ENCODE data around the gene GNRH2. TPM values are rescaled to one million over a fixed set of nuclear protein-coding genes. Genes with fewer than 3 reads are reported as not detected.

GNRH2 gene
- total and polyA plus RNA-seq, 2 donors (not counting 1 experiment from before 2014, with no cell fraction given) = 2.5 TPM; not detected in 1

DNA sequence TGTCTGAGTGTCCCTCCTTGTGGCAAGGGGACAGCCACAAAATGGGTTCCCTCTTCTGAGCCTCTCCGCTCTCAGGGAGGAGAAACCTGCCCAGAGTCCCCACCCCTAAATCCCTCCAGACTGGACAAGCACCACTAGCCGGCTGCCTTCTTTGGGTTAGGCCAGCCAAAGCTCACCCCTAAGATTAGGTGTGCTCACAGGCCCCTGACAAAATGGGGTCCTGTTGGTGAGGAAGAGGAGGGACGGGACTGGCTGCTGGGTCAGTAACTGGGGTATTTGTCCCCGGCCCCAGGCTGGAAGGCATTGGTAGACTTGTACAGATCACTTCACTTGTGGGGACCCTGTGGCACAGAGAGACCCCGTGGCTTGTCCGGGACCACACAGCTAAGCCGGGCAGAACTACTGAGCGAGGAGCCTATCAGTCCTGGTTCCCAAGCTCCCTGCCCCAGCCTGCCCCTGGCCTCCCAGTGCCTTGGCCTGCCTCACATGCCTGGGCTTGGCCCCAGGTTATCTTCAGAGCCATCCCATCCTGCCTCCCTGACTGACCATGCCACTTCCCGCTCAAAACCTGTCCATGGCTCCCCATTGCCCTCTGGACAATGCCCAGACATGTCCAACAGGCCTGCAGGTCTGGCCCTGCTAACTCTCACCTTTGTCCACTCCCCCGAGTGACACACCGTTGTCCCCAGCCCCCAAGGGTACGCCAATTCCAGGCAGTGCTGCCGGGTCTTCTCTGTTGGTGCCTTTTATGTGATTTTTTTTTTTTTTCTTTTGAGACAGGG is 51.6 kb downstream of the GNRH2 start:
- no peak overlapping the region for H2AFZ ChIP-seq (ENCODE audit: insufficient read depth, low read depth, low read length, poor library complexity, severe bottlenecking)
- H3K4me2 ChIP-seq (replicated peaks; ENCODE audit: low read depth, low read length, poor library complexity, severe bottlenecking) = no peak overlapping the region
- no peaks in the 10 kb centered on the region for H3K79me2 ChIP-seq (ENCODE audit: control insufficient read depth, insufficient read depth, low read length)
- H3K27me3 ChIP-seq (replicated peaks in 1 of 4; ENCODE audit: control extremely low read depth in 1 of 4, control insufficient read depth in 3 of 4, insufficient read depth in 4 of 4, low read length in 3 of 4) = peaks cover 0 to 7% (median 2%) of the 10 kb centered on the region in 4 experiments
- POLR2A ChIA-PET = interaction anchor here (0.6 kb wide), 1 partner anchor 9 kb away, joined by 3 read pairs; no protein-coding TSS in a partner anchor
- H3K9ac ChIP-seq (ENCODE audit: low read length) = no peak overlapping the region
- H3K9me3 ChIP-seq (ENCODE audit: control extremely low read depth in 1 of 3, control insufficient read depth in 2 of 3, insufficient read depth in 1 of 3, low read length in 2 of 3) = no peaks in the 10 kb centered on the region
- H3K36me3 ChIP-seq (replicated peaks in 1 of 2; ENCODE audit: control extremely low read depth in 1 of 2, control insufficient read depth in 1 of 2, extremely low read depth in 1 of 2, insufficient read depth in 2 of 2, low read length in 1 of 2) = no peaks in the 10 kb centered on the region
- peaks cover 18 to 27% of the 10 kb centered on the region in 2 donors for H3K4me1 ChIP-seq (ENCODE audit: control insufficient read depth in 2 of 2, insufficient read depth in 2 of 2, low read length in 2 of 2)
- H4K20me1 ChIP-seq (ENCODE audit: control insufficient read depth, insufficient read depth, low read length, poor library complexity, severe bottlenecking) = no peaks in the 10 kb centered on the region
- no peak overlapping the region for H3K4me3 Mint-ChIP-seq
- intact Hi-C loops (cut with micrococcal nuclease) = loop anchor here (2.0 kb wide), 1 partner anchor 20 kb away; no protein-coding TSS in a partner anchor
- H3K4me3 ChIP-seq (ENCODE audit: control extremely low read depth in 1 of 5, extremely low read depth in 1 of 5, insufficient read depth in 1 of 5, low read depth in 2 of 5, low read length in 4 of 5) = no peak overlapping the region
- H3K27ac ChIP-seq (ENCODE audit: low read length in 2 of 2) = no peak overlapping the region
- CTCF ChIA-PET = interaction anchor here (0.6 to 1.6 kb wide), 4 partner anchors 18 to 26 kb away, joined by 3 to 8 read pairs (median 3); no protein-coding TSS in a partner anchor
- no peak for TF ChIP-seq EZH2 (IDR thresholded peaks at IDR 0.05; ENCODE audit: borderline replicate concordance, insufficient read depth, low read depth, low read length, poor library complexity, severe bottlenecking)
- TF ChIP-seq, protein P1, sequence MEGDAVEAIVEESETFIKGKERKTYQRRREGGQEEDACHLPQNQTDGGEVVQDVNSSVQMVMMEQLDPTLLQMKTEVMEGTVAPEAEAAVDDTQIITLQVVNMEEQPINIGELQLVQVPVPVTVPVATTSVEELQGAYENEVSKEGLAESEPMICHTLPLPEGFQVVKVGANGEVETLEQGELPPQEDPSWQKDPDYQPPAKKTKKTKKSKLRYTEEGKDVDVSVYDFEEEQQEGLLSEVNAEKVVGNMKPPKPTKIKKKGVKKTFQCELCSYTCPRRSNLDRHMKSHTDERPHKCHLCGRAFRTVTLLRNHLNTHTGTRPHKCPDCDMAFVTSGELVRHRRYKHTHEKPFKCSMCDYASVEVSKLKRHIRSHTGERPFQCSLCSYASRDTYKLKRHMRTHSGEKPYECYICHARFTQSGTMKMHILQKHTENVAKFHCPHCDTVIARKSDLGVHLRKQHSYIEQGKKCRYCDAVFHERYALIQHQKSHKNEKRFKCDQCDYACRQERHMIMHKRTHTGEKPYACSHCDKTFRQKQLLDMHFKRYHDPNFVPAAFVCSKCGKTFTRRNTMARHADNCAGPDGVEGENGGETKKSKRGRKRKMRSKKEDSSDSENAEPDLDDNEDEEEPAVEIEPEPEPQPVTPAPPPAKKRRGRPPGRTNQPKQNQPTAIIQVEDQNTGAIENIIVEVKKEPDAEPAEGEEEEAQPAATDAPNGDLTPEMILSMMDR (IDR thresholded peaks at IDR 0.05) = no peak
- 97% methylated on average over 11 of the region's 13 CpGs for WGBS (ENCODE audit: insufficient coverage)
- ATAC-seq (ENCODE audit: low read depth) (no peak), DNase-seq (no peak)
- H3K27me3 Mint-ChIP-seq = peaks cover 9% of the 10 kb centered on the region
- H3K27ac Mint-ChIP-seq = no peak overlapping the region
- peaks cover 24% of the 10 kb centered on the region for H3K4me1 Mint-ChIP-seq
- no peaks in the 10 kb centered on the region for H3K9me3 Mint-ChIP-seq (ENCODE audit: insufficient read depth)

Other genes with a start within 250 kb of the GNRH2 start
- gene CPXM1, start 243.0 kb upstream of the GNRH2 start, total RNA-seq = 1.6 and 1.9 TPM in 2 replicates
- gene CPXM1, start 243.0 kb upstream of the GNRH2 start, polyA plus RNA-seq = 0.21 and 2.0 TPM in 2 replicates
- gene C20orf141, start 228.6 kb upstream of the GNRH2 start, total RNA-seq = not detected in 2 replicates
- not detected in 2 replicates for gene C20orf141, start 228.6 kb upstream of the GNRH2 start, polyA plus RNA-seq
- gene TMEM239, start 227.3 kb upstream of the GNRH2 start, total RNA-seq = not detected in 2 replicates
- not detected in 2 replicates for gene TMEM239, start 227.3 kb upstream of the GNRH2 start, polyA plus RNA-seq
- gene PCED1A, start 203.0 kb upstream of the GNRH2 start, total RNA-seq = 83.5 and 96.8 TPM in 2 replicates
- 147 and 176 TPM in 2 replicates for gene PCED1A, start 203.0 kb upstream of the GNRH2 start, polyA plus RNA-seq
- gene VPS16, start 202.9 kb upstream of the GNRH2 start, total RNA-seq = 59.5 and 63.0 TPM in 2 replicates
- gene VPS16, start 202.9 kb upstream of the GNRH2 start, polyA plus RNA-seq = 68.2 and 74.5 TPM in 2 replicates
- gene PTPRA, start 170.1 kb upstream of the GNRH2 start, total RNA-seq = 64.2 and 70.0 TPM in 2 replicates
- gene PTPRA, start 170.1 kb upstream of the GNRH2 start, polyA plus RNA-seq = 32.1 and 39.6 TPM in 2 replicates
- gene MRPS26, start 2.4 kb downstream of the GNRH2 start, total RNA-seq = 33.3 and 35.9 TPM in 2 replicates
- gene MRPS26, start 2.4 kb downstream of the GNRH2 start, polyA plus RNA-seq = 27.3 and 37.5 TPM in 2 replicates
- 1.4 and 1.7 TPM in 2 replicates for gene OXT, start 28.0 kb downstream of the GNRH2 start, total RNA-seq
- 1.0 TPM in 1 of 2 replicates, not detected in the other for gene OXT, start 28.0 kb downstream of the GNRH2 start, polyA plus RNA-seq
- gene AVP, start 41.1 kb downstream of the GNRH2 start, total RNA-seq = 4.5 and 7.0 TPM in 2 replicates
- not detected in 2 replicates for gene AVP, start 41.1 kb downstream of the GNRH2 start, polyA plus RNA-seq
- gene FASTKD5, start 116.2 kb downstream of the GNRH2 start, total RNA-seq = 19.3 and 20.3 TPM in 2 replicates
- gene FASTKD5, start 116.2 kb downstream of the GNRH2 start, polyA plus RNA-seq = 12.2 and 24.4 TPM in 2 replicates
- 9.2 and 10.2 TPM in 2 replicates for gene UBOX5, start 116.2 kb downstream of the GNRH2 start, total RNA-seq
- 4.1 and 6.6 TPM in 2 replicates for gene UBOX5, start 116.2 kb downstream of the GNRH2 start, polyA plus RNA-seq
- 5.1 and 6.4 TPM in 2 replicates for gene LZTS3, start 129.9 kb downstream of the GNRH2 start, total RNA-seq
- 2.3 and 12.7 TPM in 2 replicates for gene LZTS3, start 129.9 kb downstream of the GNRH2 start, polyA plus RNA-seq
- 51.9 and 55.5 TPM in 2 replicates for gene DDRGK1, start 161.1 kb downstream of the GNRH2 start, total RNA-seq
- 35.6 and 41.7 TPM in 2 replicates for gene DDRGK1, start 161.1 kb downstream of the GNRH2 start, polyA plus RNA-seq
- 55.5 TPM in 2 replicates for gene ITPA, start 165.9 kb downstream of the GNRH2 start, total RNA-seq
- 51.9 and 65.6 TPM in 2 replicates for gene ITPA, start 165.9 kb downstream of the GNRH2 start, polyA plus RNA-seq
- gene SLC4A11, start 195.6 kb downstream of the GNRH2 start, total RNA-seq = 1.6 and 2.7 TPM in 2 replicates
- 0.79 and 0.85 TPM in 2 replicates for gene SLC4A11, start 195.6 kb downstream of the GNRH2 start, polyA plus RNA-seq